H9 (cell line): ENCODE data around the gene FPR2. TPM values are rescaled to one million over a fixed set of nuclear protein-coding genes. Genes with fewer than 3 reads are reported as not detected.

Source experiments
- DNase-seq: peaks from one replicate; pipeline ENCODE4 v3.0.0-alpha.2; 2017
- H2AFZ ChIP-seq: one replicate; pipeline ENCODE4 v1.6.1; 2013; ENCODE audit warnings: mild to moderate bottlenecking, low read length, control low read depth, moderate library complexity
- H2AK5ac ChIP-seq: 2 replicates; pipeline ENCODE4 v1.6.1; 2013; ENCODE audit warnings: low read length, control low read depth, mixed read lengths; ENCODE audit not compliant: insufficient read length
- H2BK120ac ChIP-seq: one replicate; pipeline ENCODE4 v1.6.1; 2013; ENCODE audit warnings: low read depth, mild to moderate bottlenecking, low read length, control low read depth, inconsistent platforms; ENCODE audit not compliant: poor library complexity, severe bottlenecking
- H2BK12ac ChIP-seq: 2 replicates; pipeline ENCODE4 v1.6.1; 2013; ENCODE audit warnings: low read length, control low read depth, mixed read lengths, low read depth; ENCODE audit not compliant: insufficient read length
- H2BK15ac ChIP-seq: 2 replicates; pipeline ENCODE4 v1.6.1; 2013; ENCODE audit warnings: low read depth, low read length, control low read depth
- H2BK20ac ChIP-seq: one replicate; pipeline ENCODE4 v1.6.1; 2013; ENCODE audit warnings: low read depth, mild to moderate bottlenecking, low read length, control low read depth, inconsistent platforms; ENCODE audit not compliant: poor library complexity, severe bottlenecking
- H2BK5ac ChIP-seq: 2 replicates; pipeline ENCODE4 v1.6.1; 2013; ENCODE audit warnings: low read length, control low read depth, mixed read lengths; ENCODE audit not compliant: insufficient read length
- H3K14ac ChIP-seq: 2 replicates; pipeline ENCODE4 v1.6.1; 2013; ENCODE audit warnings: low read length, control low read depth; ENCODE audit not compliant: insufficient read depth
- H3K18ac ChIP-seq: 2 replicates; pipeline ENCODE4 v1.6.1; 2013; ENCODE audit warnings: low read depth, mild to moderate bottlenecking, mixed read lengths, low read length, control low read depth; ENCODE audit not compliant: insufficient read length
- H3K23ac ChIP-seq: 2 replicates; pipeline ENCODE4 v1.6.1; 2013; ENCODE audit warnings: low read length, control low read depth, mixed read lengths, low read depth; ENCODE audit not compliant: insufficient read length
- H3K23me2 ChIP-seq: 2 replicates; pipeline ENCODE4 v1.6.1; 2013; ENCODE audit warnings: low read depth, mild to moderate bottlenecking, mixed read lengths, low read length, control low read depth; ENCODE audit not compliant: insufficient read length, poor library complexity, severe bottlenecking
- H3K27ac ChIP-seq: 2 replicates; pipeline ENCODE4 v1.5.1; 2013; ENCODE audit warnings: low read length, control low read depth, mixed read lengths, low read depth; ENCODE audit not compliant: insufficient read length
- H3K27me3 ChIP-seq: 2 replicates; pipeline ENCODE4 v1.6.1; 2013; ENCODE audit warnings: low read length, control low read depth, inconsistent platforms; ENCODE audit not compliant: insufficient read depth
- H3K4ac ChIP-seq: 2 replicates; pipeline ENCODE4 v1.6.1; 2013; ENCODE audit warnings: low read depth, mild to moderate bottlenecking, control low read depth, inconsistent platforms, low read length, moderate library complexity
- H3K4me1 ChIP-seq: 2 replicates; pipeline ENCODE4 v1.6.1; 2013; ENCODE audit warnings: low read length, control low read depth, inconsistent platforms; ENCODE audit not compliant: insufficient read depth
- H3K4me2 ChIP-seq: 2 replicates; pipeline ENCODE4 v1.6.1; 2013; ENCODE audit warnings: low read length, control low read depth, mixed read lengths; ENCODE audit not compliant: insufficient read length, insufficient read depth
- H3K56ac ChIP-seq: 2 replicates; pipeline ENCODE4 v1.6.1; 2013; ENCODE audit warnings: low read depth, mild to moderate bottlenecking, mixed read lengths, low read length, control low read depth; ENCODE audit not compliant: insufficient read length
- H3K79me1 ChIP-seq: 2 replicates; pipeline ENCODE4 v1.6.1; 2013; ENCODE audit warnings: low read depth, mild to moderate bottlenecking, moderate library complexity, low read length, control low read depth, inconsistent platforms; ENCODE audit not compliant: insufficient read depth, poor library complexity, severe bottlenecking
- H3K79me2 ChIP-seq: 2 replicates; pipeline ENCODE4 v1.6.1; 2013; ENCODE audit warnings: low read length, control low read depth, inconsistent platforms; ENCODE audit not compliant: insufficient read depth
- H3K9ac ChIP-seq: 2 replicates; pipeline ENCODE4 v1.6.1; 2013; ENCODE audit warnings: low read length, control low read depth, mixed read lengths; ENCODE audit not compliant: insufficient read length; ENCODE audit errors: extremely low read depth
- H3K9me3 ChIP-seq: one replicate; pipeline ENCODE4 v1.6.1; 2013; ENCODE audit warnings: low read depth, low read length, inconsistent platforms; ENCODE audit not compliant: control insufficient read depth
- H3T11ph ChIP-seq: one replicate; pipeline ENCODE4 v1.6.1; 2013; ENCODE audit warnings: mild to moderate bottlenecking, low read length, control low read depth, inconsistent platforms
- H4K20me1 ChIP-seq: one replicate; pipeline ENCODE4 v1.6.1; 2013; ENCODE audit not compliant: control insufficient read depth, insufficient read length, insufficient read depth
- H4K5ac ChIP-seq: 2 replicates; pipeline ENCODE4 v1.6.1; 2013; ENCODE audit warnings: low read depth, mild to moderate bottlenecking, mixed read lengths, low read length, control low read depth; ENCODE audit not compliant: insufficient read length
- H4K8ac ChIP-seq: replicated peaks from 2 replicates; pipeline ENCODE4 v1.6.1; 2013; ENCODE audit warnings: low read length, control low read depth, mixed read lengths, low read depth; ENCODE audit not compliant: insufficient read length
- H4K91ac ChIP-seq: 2 replicates; pipeline ENCODE4 v1.6.1; 2013; ENCODE audit warnings: low read depth, mild to moderate bottlenecking, moderate library complexity, mixed read lengths, low read length, control low read depth; ENCODE audit not compliant: insufficient read length
- H3K27ac Mint-ChIP-seq, 3 experiments: 2 replicates in 2 of 3; 3 replicates in 1 of 3; pipeline ENCODE4 v1.8.0; 2020 to 2021; ENCODE audit warnings: mixed read lengths in 3 of 3, mild to moderate bottlenecking in 1 of 3, moderate library complexity in 1 of 3
- H3K27me3 Mint-ChIP-seq: 2 replicates; pipeline ENCODE4 v1.8.0; 2021; ENCODE audit warnings: low read depth, mild to moderate bottlenecking, moderate library complexity, mixed read lengths
- H3K36me3 Mint-ChIP-seq, 3 experiments: 2 replicates in 2 of 3; 3 replicates in 1 of 3; pipeline ENCODE4 v1.8.0; 2020 to 2021; ENCODE audit warnings: low read depth in 3 of 3, mixed read lengths in 3 of 3; ENCODE audit not compliant: insufficient read depth in 1 of 3
- H3K4me1 Mint-ChIP-seq, 2 experiments: 2 replicates each; pipeline ENCODE4 v1.8.0; 2020; ENCODE audit warnings: mixed read lengths in 2 of 2
- H3K4me3 Mint-ChIP-seq, 2 experiments: 2 replicates in 1 of 2; 3 replicates in 1 of 2; pipeline ENCODE4 v1.8.0; 2020 to 2021; ENCODE audit warnings: mild to moderate bottlenecking in 2 of 2, mixed read lengths in 2 of 2, moderate library complexity in 1 of 2
- H3K9me3 Mint-ChIP-seq, 2 experiments: 2 replicates in 1 of 2; 3 replicates in 1 of 2; pipeline ENCODE4 v1.8.0; 2020; ENCODE audit warnings: mild to moderate bottlenecking in 2 of 2, mixed read lengths in 2 of 2, moderate library complexity in 1 of 2
- CTCF ChIP-seq: fragments of 200-600 bp; sonication (generic); conservative IDR thresholded peaks from 3 replicates; pipeline ENCODE4 v1.8.0; 2021; ENCODE audit warnings: antibody characterized with exemption, mild to moderate bottlenecking
- WGBS: extraction: QIAGEN DNeasy Blood & Tissue Kit; methylation state at CpG from one replicate; pipeline ENCODE4 v1.1.7; 2013; ENCODE audit warnings: missing lambda C conversion rate, low lambda C conversion rate, mixed read lengths; ENCODE audit not compliant: insufficient read length; ENCODE audit errors: extremely low coverage; 5-methylcytosine and 5-hydroxymethylcytosine counted together
- total RNA-seq: library from RNA; stranded (reverse); gene quantifications from 2 replicates; pipeline ENCODE4 v1.2.1, GENCODE V29; 2021

FPR2 gene
- total RNA-seq, 1 experiment from 2014 or later, result not detected

GRCh38 chr19:51807925-51808324 is 46.9 kb downstream of the FPR2 start:
- Histone ChIP-seq H3K23ac (no peak overlapping the region), H3K56ac (no peak overlapping the region), H3K4me1 (no peaks in the 10 kb centered on the region), H2AFZ (no peak overlapping the region), H2AK5ac (no peak overlapping the region), H3K9ac (no peak overlapping the region), H3K79me1 (no peaks in the 10 kb centered on the region), H3K14ac (no peak overlapping the region), H4K91ac (no peak overlapping the region), H3K4ac (no peak overlapping the region), H3K18ac (no peak overlapping the region), H2BK12ac (no peak overlapping the region), H2BK20ac (no peak overlapping the region), H3K27me3 (no peaks in the 10 kb centered on the region), H3K79me2 (no peaks in the 10 kb centered on the region), H3K4me2 (no peak overlapping the region), H3K23me2 (no peaks in the 10 kb centered on the region), H2BK15ac (no peak overlapping the region), H3T11ph (no peak overlapping the region), H2BK120ac (no peak overlapping the region), H2BK5ac (no peak overlapping the region), H3K27ac (no peak overlapping the region), H4K5ac (no peak overlapping the region), H4K8ac (no peak overlapping the region), H4K20me1 (no peaks in the 10 kb centered on the region), H3K9me3 (peaks cover 4% of the 10 kb centered on the region)
- no CpG with 5 or more reads among the region's 2 CpGs for WGBS
- Mint-ChIP-seq H3K27me3 (no peaks in the 10 kb centered on the region), H3K4me1 (peaks cover 0 to 18% of the 10 kb centered on the region in 2 experiments; a peak in 2 of 4 replicates), H3K9me3 (peaks cover 87 to 90% of the 10 kb centered on the region in 2 experiments), H3K36me3 (peaks cover 3 to 37% (median 9%) of the 10 kb centered on the region in 3 experiments; a peak in 4 of 7 replicates), H3K27ac (0 out of 7 replicates have a peak overlapping the region, but pooled peaks of 1 of the 3 experiments have one; percentile 60), H3K4me3 (no peak overlapping the region)
- DNase-seq, result no peak
- TF ChIP-seq CTCF, result no peak
